ENCODE results near the gene C9orf78.

GRCh38 chr9:129865668-129866320, 30.7 kb upstream of the C9orf78 start:
- TF ChIP-seq POLR2AphosphoS5 (IDR thresholded peaks at IDR 0.05; ENCODE audit: low read depth) (no peak), CTCF (IDR thresholded peaks at IDR 0.05; ENCODE audit: insufficient read depth, low read length) (no peak)
